ENCODE data around the gene TMEM97.

- TF ChIP-seq POLR2A (IDR thresholded peaks at IDR 0.05; ENCODE audit: low read length) (no peak), GATA1 (IDR thresholded peaks at IDR 0.05; ENCODE audit: low read depth, low read length) (no peak)
Measured at GRCh38 chr17:28280826-28281225, 38.2 kb upstream of the TMEM97 start.

Data from erythroblast (primary cell).